ENCODE measurements around the gene GABBR2. TPM values are rescaled to one million over a fixed set of nuclear protein-coding genes. Genes with fewer than 3 reads are reported as not detected.

GABBR2 gene
- total RNA-seq, 1 donor from 2014 or later: 0.84 TPM

- no peak overlapping the region for H3K4me3 ChIP-seq
- H3K27ac ChIP-seq: no peak overlapping the region
- intact Hi-C loops (cut with DNase I): no loop called here
- H3K9me3 ChIP-seq: no peaks in the 10 kb centered on the region
- H3K27me3 ChIP-seq: no peaks in the 10 kb centered on the region
- H3K36me3 ChIP-seq: no peaks in the 10 kb centered on the region
- DNase-seq (no peak), ATAC-seq (no peak)
- TF ChIP-seq CTCF (IDR thresholded peaks at IDR 0.05): no peak
- H3K4me1 ChIP-seq: no peaks in the 10 kb centered on the region
Measured at GRCh38 chr9:98328141-98328540, 380.6 kb downstream of the GABBR2 start.

GRCh38 chr9:98327249-98327561 is 381.5 kb downstream of the GABBR2 start:
- Histone ChIP-seq H3K27me3 (no peaks in the 10 kb centered on the region), H3K27ac (no peak overlapping the region), H3K4me3 (no peak overlapping the region), H3K9me3 (no peaks in the 10 kb centered on the region), H3K36me3 (no peaks in the 10 kb centered on the region), H3K4me1 (no peaks in the 10 kb centered on the region)
- no peak for TF ChIP-seq CTCF (IDR thresholded peaks at IDR 0.05)
- ATAC-seq: no peak
- DNase-seq: no peak
- intact Hi-C loops (cut with DNase I): no loop called here

GRCh38 chr9:98326459-98327248 is 382.1 kb downstream of the GABBR2 start:
- no peaks in the 10 kb centered on the region for H3K36me3 ChIP-seq
- intact Hi-C loops (cut with DNase I): no loop called here
- H3K4me3 ChIP-seq: no peak overlapping the region
- H3K27me3 ChIP-seq: no peaks in the 10 kb centered on the region
- H3K27ac ChIP-seq: no peak overlapping the region
- ATAC-seq (no peak), DNase-seq (no peak)
- H3K9me3 ChIP-seq: no peaks in the 10 kb centered on the region
- no peak for TF ChIP-seq CTCF (IDR thresholded peaks at IDR 0.05)
- no peaks in the 10 kb centered on the region for H3K4me1 ChIP-seq

- ATAC-seq (no peak), DNase-seq (no peak)
- intact Hi-C loops (cut with DNase I): no loop called here
- Histone ChIP-seq H3K36me3 (no peaks in the 10 kb centered on the region), H3K27me3 (no peaks in the 10 kb centered on the region), H3K9me3 (no peaks in the 10 kb centered on the region), H3K4me3 (no peak overlapping the region), H3K4me1 (no peaks in the 10 kb centered on the region), H3K27ac (no peak overlapping the region)
- TF ChIP-seq CTCF (IDR thresholded peaks at IDR 0.05): no peak
Measured at GRCh38 chr9:98324801-98325200, 383.9 kb downstream of the GABBR2 start.

GRCh38 chr9:98323831-98324135 is 385.0 kb downstream of the GABBR2 start:
- ATAC-seq (no peak), DNase-seq (no peak)
- TF ChIP-seq CTCF (IDR thresholded peaks at IDR 0.05): no peak
- H3K9me3 ChIP-seq: no peaks in the 10 kb centered on the region
- H3K4me1 ChIP-seq: no peaks in the 10 kb centered on the region
- no peaks in the 10 kb centered on the region for H3K36me3 ChIP-seq
- H3K27me3 ChIP-seq: no peaks in the 10 kb centered on the region
- intact Hi-C loops (cut with DNase I): no loop called here
- no peak overlapping the region for H3K4me3 ChIP-seq
- H3K27ac ChIP-seq: no peak overlapping the region
